ENCODE results near the gene DOK3.
"Not testable (repeated sequence)": the region's sequence is repeated elsewhere in the genome, so short reads cannot be mapped to it uniquely, and the experiment has no call there.

Gene DOK3

GRCh38 chr5:177534433-177534832, 24.8 kb upstream of the DOK3 start:
- DNase-seq, result not testable (repeated sequence)

- DNase-seq, result no peak
These were observed 21.7 kb upstream of the DOK3 start for GRCh38 chr5:177531209-177531940.

- no peak for DNase-seq
These were observed 21.0 kb upstream of the DOK3 start for GRCh38 chr5:177530638-177531037.

DNA sequence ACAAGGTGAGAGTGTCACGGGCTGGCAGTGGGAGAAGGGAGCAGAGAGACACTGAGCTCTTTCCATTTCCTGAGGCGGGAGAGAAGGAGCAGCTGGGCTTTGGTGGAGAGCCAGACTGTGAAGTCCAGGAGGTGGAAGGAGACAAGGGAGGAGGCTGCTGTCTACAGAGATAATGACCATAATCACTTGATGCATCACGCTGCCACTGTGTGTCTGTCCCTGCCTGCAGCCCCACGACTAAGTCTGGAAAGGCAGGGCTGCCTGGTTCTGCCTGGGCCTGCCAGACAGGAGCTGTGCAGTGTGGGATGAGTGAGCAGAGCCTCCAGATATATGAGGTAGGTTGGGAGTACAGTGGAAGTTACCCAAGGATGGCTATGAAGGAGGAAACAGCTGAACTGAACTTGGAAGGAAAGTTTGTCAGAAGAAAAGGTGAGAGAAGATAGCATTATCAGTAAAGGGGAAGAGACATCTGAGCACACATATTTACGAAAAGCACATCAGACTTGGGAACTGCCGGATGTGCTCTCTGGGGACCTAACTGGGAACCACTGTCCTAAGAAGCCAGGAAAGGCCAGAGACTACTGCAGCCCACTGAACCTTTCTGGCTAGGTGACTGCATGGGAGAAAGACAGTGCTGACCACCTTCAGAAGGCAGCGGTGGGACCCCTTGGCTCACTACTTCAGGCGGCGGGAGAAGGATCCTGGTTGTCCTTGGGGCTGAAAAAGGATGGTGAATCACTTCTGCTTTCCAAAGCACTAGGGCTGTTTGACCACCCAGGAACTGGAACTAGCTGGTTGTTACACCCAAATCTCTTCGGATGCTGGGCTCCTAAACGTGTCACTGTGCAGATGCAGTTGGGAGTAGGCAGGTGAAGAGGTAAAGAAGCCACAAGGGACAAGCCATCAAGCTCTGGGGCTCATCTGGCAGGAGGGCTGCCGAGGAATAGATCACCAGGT, 19.9 kb upstream of the DOK3 start:
- no peak for DNase-seq

- DNase-seq, result no peak
These were observed 19.0 kb upstream of the DOK3 start for GRCh38 chr5:177528631-177529030.

GRCh38 chr5:177527595-177527994, 18.0 kb upstream of the DOK3 start:
- no peak for DNase-seq

- no peak for DNase-seq
These were observed 17.2 kb upstream of the DOK3 start for GRCh38 chr5:177526791-177527190.

GRCh38 chr5:177526191-177526590, 16.6 kb upstream of the DOK3 start:
- DNase-seq, result no peak

DNA sequence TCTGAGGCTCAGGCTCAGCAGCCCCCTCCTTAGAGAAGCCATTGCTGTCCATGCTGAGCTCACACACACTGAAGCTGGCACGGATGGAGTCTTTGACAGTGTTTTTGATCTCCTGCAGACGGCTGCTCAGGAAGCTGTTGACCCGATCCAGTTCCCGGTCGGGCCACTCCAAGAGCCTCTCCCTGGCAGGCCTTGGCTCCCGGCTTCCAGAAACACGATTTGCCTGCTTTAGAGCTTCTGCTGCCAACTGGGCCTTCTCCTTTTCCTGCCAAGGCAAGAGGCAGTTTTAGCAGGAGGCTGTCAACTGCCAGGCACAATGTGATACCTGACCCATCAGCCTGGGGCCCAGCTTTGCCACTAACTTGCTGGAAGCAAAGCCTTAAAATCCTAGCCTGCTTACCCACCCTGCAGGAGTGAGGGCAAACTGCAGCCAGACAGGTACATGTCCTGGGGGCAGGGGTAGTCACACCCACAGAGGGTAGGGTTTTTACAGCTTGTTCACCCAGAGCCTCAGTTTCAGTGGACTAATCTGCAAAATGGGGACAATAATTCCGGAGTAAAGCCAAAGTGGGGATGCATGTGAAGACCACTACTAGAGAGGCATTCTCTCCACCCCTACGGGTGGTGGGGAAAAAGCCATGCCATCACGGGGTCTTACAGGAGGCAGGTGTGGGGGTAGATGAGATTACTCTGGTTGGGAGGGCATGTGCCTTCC, 15.5 kb upstream of the DOK3 start:
- no peak for DNase-seq

GRCh38 chr5:177524539-177524900, 14.9 kb upstream of the DOK3 start:
- no peak for DNase-seq

- DNase-seq, result no peak
These were observed 14.3 kb upstream of the DOK3 start for GRCh38 chr5:177523711-177524538.

DNA sequence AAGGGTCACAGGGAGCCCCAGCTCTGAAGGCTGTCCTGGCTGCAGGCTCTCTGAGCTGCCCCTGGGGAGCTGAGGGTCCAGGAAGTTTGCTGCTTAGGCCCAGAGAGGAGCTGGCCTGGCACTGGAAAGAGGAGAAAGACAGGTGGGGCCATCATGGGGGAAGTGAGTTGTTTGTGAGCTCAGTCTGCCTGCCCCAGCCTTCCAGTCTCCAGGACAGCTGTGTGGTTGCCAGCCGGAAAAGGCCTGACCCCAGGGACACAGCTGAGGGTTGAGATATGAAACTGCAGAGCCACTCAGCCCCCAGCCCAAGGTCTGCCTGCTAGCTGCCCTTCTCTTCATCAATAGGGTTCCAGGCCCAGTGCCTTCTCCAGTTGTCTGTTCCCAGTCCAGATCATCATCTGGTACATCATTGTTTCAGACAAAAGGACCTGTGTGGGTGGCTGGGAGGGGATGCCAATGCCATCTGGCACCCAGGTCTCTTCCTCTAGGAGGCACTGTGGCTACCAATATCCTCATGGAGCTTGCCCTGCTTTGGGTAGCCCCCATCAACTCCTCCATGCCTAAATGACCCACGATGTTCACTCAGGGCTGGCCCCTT, 11.4 kb upstream of the DOK3 start:
- no peak for DNase-seq

GRCh38 chr5:177520271-177520670, 10.6 kb upstream of the DOK3 start:
- DNase-seq, result no peak

DNA sequence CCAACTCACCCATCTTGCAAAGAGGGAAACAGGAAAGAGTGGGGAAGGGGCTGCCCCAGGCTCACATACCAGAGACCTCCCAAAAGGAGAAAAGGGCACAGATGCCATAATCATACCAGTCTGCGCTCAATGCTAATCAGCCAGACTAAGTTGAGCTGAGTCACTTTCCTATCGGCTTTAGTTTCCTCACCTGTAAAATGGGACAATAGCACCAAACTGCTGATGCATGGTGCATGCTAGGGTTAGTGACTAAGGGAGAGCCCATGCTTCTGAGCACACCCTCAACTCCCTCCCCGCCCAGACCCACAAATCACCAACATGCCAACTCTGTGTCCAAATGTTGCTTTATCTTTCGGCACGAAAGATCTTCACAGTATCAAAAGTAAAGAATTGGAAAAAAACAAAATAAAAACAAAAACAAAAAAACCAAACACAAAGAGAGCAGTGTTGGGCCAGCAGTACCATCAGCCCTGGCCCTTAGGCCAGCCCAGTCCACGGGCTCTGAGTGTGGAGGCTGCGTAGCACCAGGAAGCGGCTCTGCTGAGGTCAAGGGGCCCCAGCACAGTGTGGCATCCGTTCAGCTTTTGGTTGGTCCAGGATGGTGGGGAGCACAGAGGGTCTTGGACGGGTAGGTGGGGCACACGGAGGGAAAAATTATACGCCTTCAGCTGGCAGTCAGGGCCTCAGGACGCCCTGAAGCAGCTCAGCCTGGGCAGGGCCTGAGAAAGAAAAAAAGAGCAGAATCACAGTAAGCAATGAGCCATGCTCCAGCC, 10.0 kb upstream of the DOK3 start:
- DNase-seq, result no peak

- peak; percentile 97 for DNase-seq
These were observed 7.3 kb upstream of the DOK3 start, which contains the start of gene DDX41 for GRCh38 chr5:177516601-177517568. TSS of gene DDX41 (minus strand) at chr5:177516961. CDS start at chr5:177516945, 16 bp downstream.

DNA sequence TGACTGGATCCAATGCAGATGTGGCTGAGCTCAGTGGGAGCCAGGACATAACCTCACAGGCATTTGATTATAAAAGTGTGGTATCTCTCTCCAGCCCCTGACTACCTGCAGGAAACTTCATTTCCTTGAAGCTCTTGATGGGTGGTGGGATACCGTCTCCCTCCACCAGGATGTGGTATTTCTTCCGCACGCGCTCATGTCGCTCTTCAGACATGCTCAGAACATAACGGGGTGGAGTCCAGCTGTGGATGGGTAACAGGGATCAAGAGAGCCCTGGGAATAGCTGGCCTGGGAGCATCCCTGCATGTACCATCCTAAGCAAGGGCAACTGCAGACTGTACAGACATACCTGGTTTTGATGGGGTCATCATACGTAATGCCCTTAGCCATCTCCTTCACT, 6.0 kb upstream of the DOK3 start:
- DNase-seq, result no peak

GRCh38 chr5:177514541-177514940, 4.9 kb upstream of the DOK3 start:
- DNase-seq, result no peak

DNA sequence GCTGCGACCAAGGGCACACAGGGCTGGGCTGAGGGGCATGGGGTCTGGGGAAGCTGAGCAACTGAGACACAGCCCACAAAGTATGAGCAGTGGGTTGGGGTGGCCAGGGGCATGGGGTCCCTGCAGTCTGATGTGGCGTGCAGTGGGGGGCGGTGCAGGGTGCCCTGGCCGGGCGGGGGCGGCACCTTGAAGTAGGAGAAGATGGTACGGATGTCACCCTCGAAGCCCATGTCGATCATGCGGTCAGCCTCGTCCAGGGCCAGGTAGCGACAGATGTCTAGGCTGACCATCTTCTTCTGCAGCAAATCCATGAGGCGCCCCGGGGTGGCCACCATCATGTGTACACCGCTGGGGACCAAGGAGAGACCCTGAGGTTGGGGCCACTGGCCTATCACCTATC, 3.9 kb upstream of the DOK3 start:
- DNase-seq, result no peak

GRCh38 chr5:177512736-177513380, 3.2 kb upstream of the DOK3 start:
- DNase-seq, result no peak

Data from RPMI8226 (cell line).